Cardiac fibroblast (primary cell): ENCODE results near the gene ARFIP2.
A peak's percentile ranks its signal among the peaks of the same experiment; 100 is the strongest.

ENCODE experiments used
- DNase-seq, 2 donors: peaks; one replicate each; pipeline versions ENCODE4 v3.0.0 to v3.0.0-alpha.2; 2010; ENCODE audit warnings: low read depth in 2 of 2
- H3K4me3 ChIP-seq, 2 donors: replicated peaks in 1 of 2; 1 replicate in 1 of 2; 2 replicates in 1 of 2; pipeline ENCODE4 v1.5.1; 2011; ENCODE audit warnings: low read depth in 2 of 2, low read length in 2 of 2, mild to moderate bottlenecking in 2 of 2, moderate library complexity in 1 of 2
- CTCF ChIP-seq: IDR thresholded peaks from one replicate; pipeline ENCODE4 v1.5.1; 2011; ENCODE audit warnings: low read depth, mild to moderate bottlenecking, low read length, inconsistent platforms

Gene ARFIP2

GRCh38 chr11:6437423-6437822, 43.7 kb downstream of the ARFIP2 start:
- H3K4me3 ChIP-seq, result no peak overlapping the region
- no peak for DNase-seq
- TF ChIP-seq CTCF, result no peak

GRCh38 chr11:6433998-6434660, 47.0 kb downstream of the ARFIP2 start:
- H3K4me3 ChIP-seq, result no peak overlapping the region
- TF ChIP-seq CTCF, result no peak
- no peak for DNase-seq

- no peak overlapping the region for H3K4me3 ChIP-seq
- peak; percentile 66 to 92 for DNase-seq
- TF ChIP-seq CTCF, result no peak
Measured at GRCh38 chr11:6431861-6432260, 49.3 kb downstream of the ARFIP2 start.

- TF ChIP-seq CTCF, result no peak
- no peak for DNase-seq
- no peak overlapping the region for H3K4me3 ChIP-seq
Measured at GRCh38 chr11:6427516-6427915, 53.6 kb downstream of the ARFIP2 start.
